RPMI7951 (cell line): ENCODE results near the gene SMPDL3A. TPM values are rescaled to one million over a fixed set of nuclear protein-coding genes. Genes with fewer than 3 reads are reported as not detected.
"Not testable (repeated sequence)": the region's sequence is repeated elsewhere in the genome, so short reads cannot be mapped to it uniquely, and the experiment has no call there.

Experiments used
- DNase-seq: peaks from one replicate; pipeline ENCODE4 v3.0.0-alpha.2; 2012; ENCODE audit warnings: low read depth
- total RNA-seq: library from RNA; depleted of rRNA; stranded (reverse); fragments of >200 nt; shearing (Covaris generic); gene quantifications from 2 replicates; pipeline ENCODE4 v1.2.3, GENCODE V29; 2014; rRNA removed

The SMPDL3A gene
- 3.4 and 4.0 TPM in 2 replicates for total RNA-seq

GRCh38 chr6:122789182-122790027 lies at the start of gene SMPDL3A:
SMPDL3A (plus strand) TSS chr6:122789258; CDS start chr6:122789347, 89 bp downstream.
- DNase-seq: peak; percentile 61

- no peak for DNase-seq
Measured at GRCh38 chr6:122740091-122740490, 49.0 kb upstream of the SMPDL3A start.

- no peak for DNase-seq
Measured at GRCh38 chr6:122740936-122741335, 48.1 kb upstream of the SMPDL3A start.

GRCh38 chr6:122744247-122744646 lies 44.8 kb upstream of the SMPDL3A start:
- DNase-seq: not testable (repeated sequence)

GRCh38 chr6:122744856-122745255 lies 44.2 kb upstream of the SMPDL3A start:
- DNase-seq: not testable (repeated sequence)

- DNase-seq: no peak
Measured at GRCh38 chr6:122746688-122747087, 42.4 kb upstream of the SMPDL3A start.

GRCh38 chr6:122747573-122747972 lies 41.5 kb upstream of the SMPDL3A start:
- DNase-seq: no peak

GRCh38 chr6:122748945-122749344 lies 40.1 kb upstream of the SMPDL3A start:
- DNase-seq: not testable (repeated sequence)

- DNase-seq: peak; percentile 8
Measured at GRCh38 chr6:122749451-122750050, 39.5 kb upstream of the SMPDL3A start.

- DNase-seq: no peak
Measured at GRCh38 chr6:122751326-122751725, 37.7 kb upstream of the SMPDL3A start.

- no peak for DNase-seq
Measured at GRCh38 chr6:122752459-122752858, 36.6 kb upstream of the SMPDL3A start.

GRCh38 chr6:122753000-122753687 lies 35.9 kb upstream of the SMPDL3A start:
- no peak for DNase-seq

GRCh38 chr6:122753688-122754056 lies 35.4 kb upstream of the SMPDL3A start:
- DNase-seq: peak; percentile 20

GRCh38 chr6:122754191-122754731 lies 34.8 kb upstream of the SMPDL3A start:
- DNase-seq: no peak

- DNase-seq: no peak
Measured at GRCh38 chr6:122755901-122756300, 33.2 kb upstream of the SMPDL3A start.

- DNase-seq: no peak
Measured at GRCh38 chr6:122758927-122759334, 30.1 kb upstream of the SMPDL3A start.

- no peak for DNase-seq
Measured at GRCh38 chr6:122760330-122760729, 28.7 kb upstream of the SMPDL3A start.

- DNase-seq: no peak
Measured at GRCh38 chr6:122766256-122766655, 22.8 kb upstream of the SMPDL3A start.

GRCh38 chr6:122770835-122771601 lies 18.0 kb upstream of the SMPDL3A start:
- no peak for DNase-seq

GRCh38 chr6:122772724-122773415 lies 16.2 kb upstream of the SMPDL3A start:
- no peak for DNase-seq

GRCh38 chr6:122775975-122776374 lies 13.1 kb upstream of the SMPDL3A start:
- DNase-seq: no peak
